ENCODE data around the gene SLC4A7. TPM values are rescaled to one million over a fixed set of nuclear protein-coding genes. Genes with fewer than 3 reads are reported as not detected.

SLC4A7 gene
- total RNA-seq, 1 donor = 165 TPM

- no peak overlapping the region for H3K4me3 ChIP-seq (ENCODE audit: low read depth, low read length)
- no peak for TF ChIP-seq CTCF (IDR thresholded peaks at IDR 0.05; ENCODE audit: insufficient read depth, low read length)
- DNase-seq (ENCODE audit: low read depth) = peak; percentile 70
Observed at GRCh38 chr3:27507111-27507510, 22.9 kb upstream of the SLC4A7 start.

DNA sequence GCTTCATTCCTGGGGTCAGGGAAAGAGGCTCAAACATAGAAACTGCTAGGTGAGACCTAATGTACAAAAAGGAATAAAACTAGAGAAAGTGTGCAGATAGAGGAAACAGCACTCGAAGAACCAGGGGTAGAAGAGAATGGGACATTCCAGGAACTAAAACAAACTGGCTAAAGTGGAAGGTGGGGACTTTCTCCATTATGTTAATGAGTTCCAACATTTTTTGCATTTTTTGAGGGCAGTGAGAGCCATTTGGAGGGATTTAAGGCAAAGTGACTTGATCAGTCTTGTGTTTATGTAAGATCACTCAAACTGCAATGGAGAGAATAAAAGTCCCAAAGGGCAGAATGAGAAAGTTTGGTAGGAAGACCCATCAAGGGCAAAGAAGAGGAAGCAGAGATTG, 20.6 kb upstream of the SLC4A7 start:
- no peak for TF ChIP-seq CTCF (IDR thresholded peaks at IDR 0.05; ENCODE audit: insufficient read depth, low read length)
- DNase-seq (ENCODE audit: low read depth) = peak; percentile 40
- no peak overlapping the region for H3K4me3 ChIP-seq (ENCODE audit: low read depth, low read length)

GRCh38 chr3:27503526-27503925, 19.3 kb upstream of the SLC4A7 start:
- H3K4me3 ChIP-seq (ENCODE audit: low read depth, low read length) = no peak overlapping the region
- DNase-seq (ENCODE audit: low read depth) = peak; percentile 100
- no peak for TF ChIP-seq CTCF (IDR thresholded peaks at IDR 0.05; ENCODE audit: insufficient read depth, low read length)

DNA sequence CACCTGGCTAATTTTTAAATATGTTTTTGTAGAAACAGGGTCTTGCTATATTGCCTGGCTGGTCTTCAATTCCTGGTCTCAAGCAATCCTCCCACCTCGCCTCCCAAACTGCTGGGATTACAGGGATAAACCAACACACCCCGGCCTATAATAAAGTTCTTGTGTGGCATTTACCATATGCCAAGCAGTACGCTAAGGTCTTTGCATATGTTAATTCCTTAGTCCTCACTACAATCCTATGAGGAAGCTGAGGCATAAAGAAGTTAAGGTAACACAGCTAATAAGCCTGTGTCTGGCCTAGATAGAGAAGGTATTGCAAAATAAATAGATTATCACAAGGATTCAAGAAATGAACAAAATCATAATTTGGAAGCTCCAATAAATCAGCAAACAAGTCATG, 17.6 kb upstream of the SLC4A7 start:
- no peak for TF ChIP-seq CTCF (IDR thresholded peaks at IDR 0.05; ENCODE audit: insufficient read depth, low read length)
- no peak for DNase-seq (ENCODE audit: low read depth)

DNA sequence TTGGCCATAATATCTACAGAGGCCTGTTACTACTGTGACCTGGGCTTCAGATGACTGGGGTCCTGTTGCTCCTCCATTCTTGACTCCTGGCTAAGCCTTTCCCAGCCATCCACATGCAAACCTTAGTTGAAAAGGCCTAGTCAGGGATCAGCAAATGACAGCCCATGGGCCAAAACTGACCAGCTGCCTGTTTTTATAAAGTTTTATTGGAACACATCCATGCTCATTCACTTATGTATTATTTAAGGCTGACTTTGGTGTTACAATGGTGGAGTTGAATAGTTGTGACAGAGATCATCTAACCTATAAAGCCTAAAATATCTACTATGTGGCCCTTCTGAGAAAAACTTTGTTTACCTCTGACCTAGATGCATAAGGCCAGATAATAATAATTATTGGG, 16.8 kb upstream of the SLC4A7 start:
- TF ChIP-seq CTCF (IDR thresholded peaks at IDR 0.05; ENCODE audit: insufficient read depth, low read length) = no peak
- H3K4me3 ChIP-seq (ENCODE audit: low read depth, low read length) = no peak overlapping the region

More for the DNA sequence above, 17.6 kb upstream of the SLC4A7 start:
- no peak overlapping the region for H3K4me3 ChIP-seq (ENCODE audit: low read depth, low read length)

DNA sequence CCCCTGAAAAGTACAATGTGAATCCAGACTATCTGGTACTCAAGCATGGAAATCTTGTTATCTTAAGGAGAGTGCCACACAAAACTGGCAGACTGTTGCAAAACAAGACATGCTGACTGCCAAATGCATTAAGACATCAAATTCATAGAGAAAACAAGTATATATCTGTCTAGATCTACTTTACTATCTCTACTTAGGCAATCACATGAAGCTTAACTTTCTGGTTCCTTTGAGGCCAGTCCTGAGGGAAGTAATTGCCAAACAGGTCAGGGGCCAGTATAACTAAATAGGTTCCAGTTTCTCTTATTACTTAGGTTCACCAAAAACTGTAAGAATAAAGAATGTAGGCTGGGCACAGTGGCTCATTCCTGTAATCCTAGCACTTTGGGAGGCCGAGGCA, 15.9 kb upstream of the SLC4A7 start:
- TF ChIP-seq CTCF (IDR thresholded peaks at IDR 0.05; ENCODE audit: insufficient read depth, low read length) = no peak
- H3K4me3 ChIP-seq (ENCODE audit: low read depth, low read length) = no peak overlapping the region
- DNase-seq (ENCODE audit: low read depth) = peak; percentile 52

More for the DNA sequence above, 16.8 kb upstream of the SLC4A7 start:
- DNase-seq (ENCODE audit: low read depth) = no peak

- no peak for DNase-seq (ENCODE audit: low read depth)
- no peak overlapping the region for H3K4me3 ChIP-seq (ENCODE audit: low read depth, low read length)
- no peak for TF ChIP-seq CTCF (IDR thresholded peaks at IDR 0.05; ENCODE audit: insufficient read depth, low read length)
Observed at GRCh38 chr3:27494784-27495183, 10.6 kb upstream of the SLC4A7 start.

All from fibroblast of the aortic adventitia (primary cell).